ENCODE results near the gene LRMDA. TPM values are rescaled to one million over a fixed set of nuclear protein-coding genes. Genes with fewer than 3 reads are reported as not detected.

LRMDA gene
- total RNA-seq, 1 donor from 2014 or later: 0.96 TPM

DNA sequence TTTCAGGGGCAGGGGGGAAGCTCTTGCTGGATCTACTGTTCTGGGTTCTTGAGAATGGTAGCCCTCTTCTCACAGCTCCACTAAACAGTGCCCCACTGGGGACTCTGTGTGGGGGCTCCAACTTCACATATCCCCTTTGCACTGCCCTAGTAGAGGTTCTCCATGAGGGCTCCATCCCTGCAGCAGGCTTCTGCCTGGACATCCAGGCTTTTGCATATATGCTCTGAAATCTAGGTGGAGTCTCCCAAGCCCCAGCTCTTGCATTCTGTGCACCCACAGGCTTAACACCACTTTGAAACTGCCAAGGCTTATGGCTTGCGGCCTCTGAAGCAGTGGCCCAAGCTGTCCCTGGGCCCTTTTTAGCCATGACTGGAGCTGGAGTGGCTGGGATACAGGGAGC, 150.7 kb downstream of the LRMDA start:
- H3K9me3 ChIP-seq: peaks cover 12 to 41% of the 10 kb centered on the region in 2 donors
- H3K4me1 ChIP-seq: no peaks in the 10 kb centered on the region
- H3K4me3 ChIP-seq: no peak overlapping the region
- TF ChIP-seq, protein P1, sequence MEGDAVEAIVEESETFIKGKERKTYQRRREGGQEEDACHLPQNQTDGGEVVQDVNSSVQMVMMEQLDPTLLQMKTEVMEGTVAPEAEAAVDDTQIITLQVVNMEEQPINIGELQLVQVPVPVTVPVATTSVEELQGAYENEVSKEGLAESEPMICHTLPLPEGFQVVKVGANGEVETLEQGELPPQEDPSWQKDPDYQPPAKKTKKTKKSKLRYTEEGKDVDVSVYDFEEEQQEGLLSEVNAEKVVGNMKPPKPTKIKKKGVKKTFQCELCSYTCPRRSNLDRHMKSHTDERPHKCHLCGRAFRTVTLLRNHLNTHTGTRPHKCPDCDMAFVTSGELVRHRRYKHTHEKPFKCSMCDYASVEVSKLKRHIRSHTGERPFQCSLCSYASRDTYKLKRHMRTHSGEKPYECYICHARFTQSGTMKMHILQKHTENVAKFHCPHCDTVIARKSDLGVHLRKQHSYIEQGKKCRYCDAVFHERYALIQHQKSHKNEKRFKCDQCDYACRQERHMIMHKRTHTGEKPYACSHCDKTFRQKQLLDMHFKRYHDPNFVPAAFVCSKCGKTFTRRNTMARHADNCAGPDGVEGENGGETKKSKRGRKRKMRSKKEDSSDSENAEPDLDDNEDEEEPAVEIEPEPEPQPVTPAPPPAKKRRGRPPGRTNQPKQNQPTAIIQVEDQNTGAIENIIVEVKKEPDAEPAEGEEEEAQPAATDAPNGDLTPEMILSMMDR (IDR thresholded peaks at IDR 0.05): no peak
- DNase-seq (ENCODE audit: low spot score in 2 of 2): no peak
- no peaks in the 10 kb centered on the region for H3K36me3 ChIP-seq
- H3K27me3 ChIP-seq: no peaks in the 10 kb centered on the region
- H3K27ac ChIP-seq: no peak overlapping the region
- intact Hi-C loops (cut with DNase I): no loop called here

DNA sequence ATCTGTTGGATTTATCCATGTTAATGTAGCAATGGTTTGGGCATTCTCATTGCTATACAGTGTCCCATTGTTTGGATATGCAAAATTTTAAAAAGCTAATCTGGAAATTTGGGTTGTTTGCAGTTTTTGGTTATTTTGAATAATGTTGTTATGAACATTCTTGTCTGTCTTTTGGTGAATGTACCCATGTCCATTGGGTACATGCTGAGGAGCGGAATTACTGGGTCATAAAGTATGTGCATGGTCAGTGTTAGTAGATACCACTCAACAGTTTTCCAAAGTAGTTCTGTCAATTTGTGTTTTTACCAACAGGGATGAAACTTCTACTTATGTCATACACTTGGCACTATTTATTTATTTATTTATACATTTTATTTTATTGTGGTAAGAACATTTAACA, 153.9 kb downstream of the LRMDA start:
- intact Hi-C loops (cut with DNase I): no loop called here
- TF ChIP-seq, protein P1 (IDR thresholded peaks at IDR 0.05): no peak
- H3K9me3 ChIP-seq: peaks cover 12 to 26% of the 10 kb centered on the region in 2 donors
- no peak overlapping the region for H3K4me3 ChIP-seq
- no peak overlapping the region for H3K27ac ChIP-seq
- H3K4me1 ChIP-seq: no peaks in the 10 kb centered on the region
- no peak for DNase-seq (ENCODE audit: low spot score in 2 of 2)
- H3K27me3 ChIP-seq: no peaks in the 10 kb centered on the region
- no peaks in the 10 kb centered on the region for H3K36me3 ChIP-seq

DNA sequence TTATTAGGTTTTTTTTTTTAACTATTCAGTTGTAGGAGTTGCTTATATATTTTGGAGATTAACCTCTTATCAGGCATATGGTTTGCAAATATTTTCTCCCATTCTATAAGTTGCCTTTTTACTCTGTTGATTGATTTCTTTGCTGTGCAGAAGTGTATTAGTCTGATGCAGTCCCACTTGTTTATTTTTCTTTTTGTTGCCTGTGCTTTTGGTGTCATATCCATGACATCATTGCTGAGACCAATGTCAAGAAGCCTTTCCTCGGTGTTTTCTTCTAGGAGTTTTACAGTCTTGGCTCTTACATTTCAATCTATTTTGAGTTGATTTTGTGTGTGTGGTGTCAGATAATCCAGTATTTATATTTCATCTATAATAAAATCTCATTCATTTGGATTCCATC, 155.4 kb downstream of the LRMDA start:
- Histone ChIP-seq H3K36me3 (no peaks in the 10 kb centered on the region), H3K4me1 (peaks cover 0 to under 1% of the 10 kb centered on the region in 2 donors), H3K27me3 (no peaks in the 10 kb centered on the region), H3K9me3 (peaks cover 9 to 18% of the 10 kb centered on the region in 2 donors), H3K4me3 (no peak overlapping the region), H3K27ac (no peak overlapping the region)
- no peak for DNase-seq (ENCODE audit: low spot score in 2 of 2)
- TF ChIP-seq, protein P1 (IDR thresholded peaks at IDR 0.05): no peak
- intact Hi-C loops (cut with DNase I): no loop called here

DNA sequence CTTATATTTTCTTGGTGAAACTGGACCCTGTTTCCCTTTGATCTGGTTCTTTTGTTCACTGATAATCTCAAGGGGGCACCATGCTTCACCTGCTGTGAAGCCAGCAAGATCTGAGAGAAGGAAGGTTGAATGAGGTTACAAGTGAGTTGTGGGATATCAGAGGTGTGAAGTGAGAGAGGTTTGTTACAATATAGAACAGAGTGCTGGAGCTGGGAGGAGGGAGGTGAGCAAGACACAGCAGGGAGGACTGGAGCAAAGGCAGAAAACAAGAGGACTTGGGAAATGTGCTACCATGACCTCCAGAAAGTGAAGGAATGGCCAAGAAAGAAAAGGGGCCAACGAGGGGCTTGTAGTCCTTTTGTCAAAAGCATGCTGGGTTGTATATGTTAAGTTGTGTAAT, 156.6 kb downstream of the LRMDA start:
- TF ChIP-seq, protein P1 (IDR thresholded peaks at IDR 0.05): no peak
- Histone ChIP-seq H3K36me3 (no peaks in the 10 kb centered on the region), H3K27ac (no peak overlapping the region), H3K27me3 (no peaks in the 10 kb centered on the region), H3K4me1 (peaks cover 4 to 7% of the 10 kb centered on the region in 2 donors), H3K9me3 (peaks cover 0 to 6% of the 10 kb centered on the region in 2 donors), H3K4me3 (no peak overlapping the region)
- no peak for DNase-seq (ENCODE audit: low spot score in 2 of 2)
- intact Hi-C loops (cut with DNase I): no loop called here

DNA sequence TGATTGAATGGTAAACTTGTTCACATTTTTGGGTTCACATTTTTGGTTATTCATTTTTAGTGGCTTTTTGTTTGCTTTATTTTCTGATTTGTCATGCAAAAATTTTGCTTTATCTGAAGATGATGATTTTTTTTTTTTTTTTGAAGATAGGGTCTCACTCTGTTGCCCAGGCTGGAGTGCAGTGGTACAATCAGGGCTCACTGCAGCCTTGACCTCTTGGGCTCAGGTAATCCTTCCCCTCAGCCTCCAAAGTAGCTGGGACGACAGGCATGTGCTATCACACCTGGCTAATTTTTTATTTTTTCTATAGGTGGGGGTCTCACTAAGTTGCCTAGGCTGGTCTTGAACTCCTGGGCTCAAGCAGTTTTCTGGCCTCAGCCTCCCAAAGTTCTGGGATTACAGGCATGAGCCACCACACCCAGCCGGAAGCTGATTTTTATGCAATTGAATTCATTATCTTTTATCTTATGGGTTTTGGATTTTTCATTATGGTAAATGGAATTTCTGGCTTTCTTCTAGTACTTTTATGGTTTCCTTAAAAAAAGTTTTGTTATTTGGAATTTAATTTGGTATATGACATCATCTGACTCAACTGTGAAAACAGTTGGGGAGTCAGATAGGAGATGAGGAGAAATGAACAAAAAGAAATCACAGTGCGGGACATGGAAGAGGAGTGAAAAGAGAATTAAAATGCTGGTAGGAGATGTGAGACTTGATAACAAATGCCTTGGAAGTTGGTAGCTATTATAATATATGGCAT, 158.7 kb downstream of the LRMDA start:
- H3K27ac ChIP-seq: no peak overlapping the region
- TF ChIP-seq, protein P1 (IDR thresholded peaks at IDR 0.05): no peak
- H3K27me3 ChIP-seq: no peaks in the 10 kb centered on the region
- H3K36me3 ChIP-seq: no peaks in the 10 kb centered on the region
- intact Hi-C loops (cut with DNase I): no loop called here
- H3K9me3 ChIP-seq: no peaks in the 10 kb centered on the region
- no peak for DNase-seq (ENCODE audit: low spot score in 2 of 2)
- H3K4me1 ChIP-seq: peaks cover 4 to 13% of the 10 kb centered on the region in 2 donors
- H3K4me3 ChIP-seq: no peak overlapping the region

All from ascending aorta (tissue), 2 donors.